CD14-positive monocyte (primary cell): ENCODE data around the gene FCRL3. TPM values are rescaled to one million over a fixed set of nuclear protein-coding genes. Genes with fewer than 3 reads are reported as not detected.
A peak's percentile ranks its signal among the peaks of the same experiment; 100 is the strongest.

ENCODE experiments used
- DNase-seq, 3 donors: peaks; one replicate each; pipeline ENCODE4 v3.0.0-alpha.2; 2011 to 2022
- H2AFZ ChIP-seq: 2 replicates; pipeline ENCODE4 v1.6.0; 2012; ENCODE audit warnings: mild to moderate bottlenecking, low read depth, low read length, inconsistent platforms; ENCODE audit not compliant: insufficient read depth, poor library complexity, severe bottlenecking
- H3K27ac ChIP-seq, 2 donors: 1 replicate in 1 of 2; 2 replicates in 1 of 2; pipeline ENCODE4 v1.5.1; 2012 to 2013; ENCODE audit warnings: low read length in 2 of 2, control low read depth in 1 of 2, inconsistent platforms in 1 of 2, low read depth in 1 of 2, mild to moderate bottlenecking in 1 of 2
- H3K27me3 ChIP-seq, 2 donors: one replicate each; pipeline versions ENCODE4 v1.6.0 to v1.6.1; 2011 to 2013; ENCODE audit warnings: low read length in 2 of 2; ENCODE audit not compliant: control insufficient read depth in 2 of 2, insufficient read depth in 2 of 2
- H3K36me3 ChIP-seq, 2 donors: replicated peaks in 1 of 2; 1 replicate in 1 of 2; 2 replicates in 1 of 2; pipeline versions ENCODE4 v1.5.1 to v1.6.1; 2012 to 2013; ENCODE audit warnings: low read length in 2 of 2, control low read depth in 1 of 2, inconsistent platforms in 1 of 2, mild to moderate bottlenecking in 1 of 2; ENCODE audit not compliant: insufficient read depth in 2 of 2, control insufficient read depth in 1 of 2
- H3K4me1 ChIP-seq, 2 donors: 1 replicate in 1 of 2; 2 replicates in 1 of 2; pipeline versions ENCODE4 v1.5.1 to v1.6.1; 2012 to 2013; ENCODE audit warnings: low read length in 2 of 2, control low read depth in 1 of 2, inconsistent platforms in 1 of 2, mild to moderate bottlenecking in 1 of 2, moderate library complexity in 1 of 2; ENCODE audit not compliant: insufficient read depth in 2 of 2, control insufficient read depth in 1 of 2
- H3K4me2 ChIP-seq: replicated peaks from 2 replicates; pipeline ENCODE3; 2012; ENCODE audit warnings: low read length, moderate library complexity, mild to moderate bottlenecking; ENCODE audit not compliant: poor library complexity, severe bottlenecking; ENCODE audit errors: extremely low read depth
- H3K4me3 ChIP-seq, 3 experiments: fragments of 200-600 bp in 1 of 3; sonication (generic) in 1 of 3; replicated peaks in 1 of 3; 1 replicate in 2 of 3; 2 replicates in 1 of 3; pipeline ENCODE4 v1.5.1; 2011 to 2013; ENCODE audit warnings: low read length in 3 of 3, mild to moderate bottlenecking in 3 of 3, control low read depth in 2 of 3, low read depth in 2 of 3, inconsistent platforms in 1 of 3, moderate library complexity in 1 of 3
- H3K79me2 ChIP-seq: 2 replicates; pipeline ENCODE4 v1.6.0; 2012; ENCODE audit warnings: mild to moderate bottlenecking, control low read depth, inconsistent platforms, low read length, moderate library complexity; ENCODE audit not compliant: insufficient read depth
- H3K9ac ChIP-seq: 2 replicates; pipeline ENCODE4 v1.6.0; 2017; ENCODE audit warnings: low read length, mild to moderate bottlenecking; ENCODE audit not compliant: insufficient read depth, poor library complexity, severe bottlenecking
- H3K9me3 ChIP-seq, 2 donors: replicated peaks in 1 of 2; 1 replicate in 1 of 2; 2 replicates in 1 of 2; pipeline versions ENCODE4 v1.5.1 to v1.6.1; 2012 to 2013; ENCODE audit warnings: low read length in 2 of 2, control low read depth in 1 of 2; ENCODE audit not compliant: control insufficient read depth in 1 of 2, insufficient read depth in 1 of 2
- H4K20me1 ChIP-seq: 2 replicates; pipeline ENCODE4 v1.6.0; 2012; ENCODE audit warnings: mild to moderate bottlenecking, low read length, control low read depth, moderate library complexity; ENCODE audit not compliant: insufficient read depth
- H3K27ac Mint-ChIP-seq, 7 donors: one replicate each; pipeline ENCODE4 v1.8.0; 2020; ENCODE audit warnings: mild to moderate bottlenecking in 7 of 7, mixed read lengths in 7 of 7, moderate library complexity in 6 of 7, inconsistent platforms in 2 of 7
- H3K27me3 Mint-ChIP-seq, 3 donors: one replicate each; pipeline ENCODE4 v1.8.0; 2021 to 2022; ENCODE audit warnings: low read depth in 3 of 3, mild to moderate bottlenecking in 3 of 3, mixed read lengths in 3 of 3, moderate library complexity in 3 of 3, inconsistent platforms in 1 of 3
- H3K36me3 Mint-ChIP-seq, 2 donors: one replicate each; pipeline ENCODE4 v1.8.0; 2020; ENCODE audit warnings: mixed read lengths in 2 of 2, inconsistent platforms in 1 of 2, mild to moderate bottlenecking in 1 of 2
- H3K4me1 Mint-ChIP-seq: one replicate; pipeline ENCODE4 v1.8.0; 2020; ENCODE audit warnings: mild to moderate bottlenecking, mixed read lengths
- H3K4me3 Mint-ChIP-seq, 2 donors: one replicate each; pipeline ENCODE4 v1.8.0; 2020; ENCODE audit warnings: mild to moderate bottlenecking in 2 of 2, mixed read lengths in 2 of 2, moderate library complexity in 1 of 2
- H3K9me3 Mint-ChIP-seq, 7 donors: one replicate each; pipeline ENCODE4 v1.8.0; 2020 to 2022; ENCODE audit warnings: mixed read lengths in 7 of 7, mild to moderate bottlenecking in 6 of 7, moderate library complexity in 6 of 7, inconsistent platforms in 2 of 7
- CTCF ChIP-seq: fragments of 200-600 bp; IDR thresholded peaks from one replicate; pipeline ENCODE4 v1.8.0; 2022; ENCODE audit warnings: antibody characterized with exemption, mild to moderate bottlenecking
- WGBS: methylation state at CpG from one replicate; pipeline ENCODE4 v1.1.5; 2013; ENCODE audit warnings: missing lambda C conversion rate; ENCODE audit not compliant: insufficient coverage; 5-methylcytosine and 5-hydroxymethylcytosine counted together
- intact Hi-C, 2 donors: fragments of 100-400 bp; cut with micrococcal nuclease; formaldehyde crosslinking; loops; one replicate each; pipeline versions ENCODE4 v1.15.0 to v1.15.1; 2023
- polyA plus RNA-seq, 3 donors: library from polyadenylated mRNA; depleted of rRNA in 1 of 3; unstranded in 2 of 3; stranded (reverse) in 1 of 3; fragments of 300-500 nt in 2 of 3; fragments of >200 nt in 1 of 3; fragmentation: Illumina TruSeq in 2 of 3; gene quantifications; 1 replicate in 2 of 3; 2 replicates in 1 of 3; pipeline ENCODE4 v1.2.3, GENCODE V29; 2012 to 2021

Gene FCRL3
- polyA plus RNA-seq, 3 donors = 0.09 to 0.42 (median 0.32) TPM

DNA sequence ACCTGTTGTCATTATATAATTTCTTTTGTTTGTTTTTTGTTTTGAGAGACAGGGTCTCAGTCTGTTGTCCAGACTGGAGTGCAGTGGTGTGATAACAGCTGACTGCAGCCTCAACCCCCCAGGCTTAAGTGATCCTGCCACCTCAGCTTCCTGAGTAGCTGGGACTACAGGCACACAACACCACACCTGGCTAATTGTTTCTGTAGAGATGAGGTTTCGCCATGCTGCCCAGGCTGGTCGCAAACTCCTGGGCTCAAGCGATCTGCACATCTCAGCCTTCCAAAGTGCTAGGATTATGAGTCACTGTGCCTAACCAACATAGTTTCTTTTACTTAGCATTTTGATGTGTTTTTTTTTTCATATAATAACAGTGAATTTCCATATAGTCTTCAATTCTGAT is 52.3 kb downstream of the FCRL3 start:
- Mint-ChIP-seq H3K36me3 (peaks cover 4 to 6% of the 10 kb centered on the region in 2 donors), H3K9me3 (peaks cover 0 to 2% (median 0%) of the 10 kb centered on the region in 7 donors), H3K27ac (no peak overlapping the region), H3K27me3 (peaks cover 5 to 15% (median 7%) of the 10 kb centered on the region in 3 donors), H3K4me1 (peaks cover 50% of the 10 kb centered on the region), H3K4me3 (no peak overlapping the region)
- Histone ChIP-seq H3K36me3 (no peaks in the 10 kb centered on the region), H3K9ac (no peak overlapping the region), H2AFZ (no peak overlapping the region), H3K4me3 (no peak overlapping the region), H4K20me1 (no peaks in the 10 kb centered on the region), H3K27ac (no peak overlapping the region), H3K4me2 (no peak overlapping the region), H3K9me3 (no peaks in the 10 kb centered on the region), H3K79me2 (no peaks in the 10 kb centered on the region), H3K4me1 (peaks cover 39 to 62% of the 10 kb centered on the region in 2 donors), H3K27me3 (peaks cover 9 to 10% of the 10 kb centered on the region in 2 donors)
- DNase-seq = no peak
- WGBS = no CpG with 5 or more reads among the region's 3 CpGs
- no peak for TF ChIP-seq CTCF
- intact Hi-C loops = no loop called here

DNA sequence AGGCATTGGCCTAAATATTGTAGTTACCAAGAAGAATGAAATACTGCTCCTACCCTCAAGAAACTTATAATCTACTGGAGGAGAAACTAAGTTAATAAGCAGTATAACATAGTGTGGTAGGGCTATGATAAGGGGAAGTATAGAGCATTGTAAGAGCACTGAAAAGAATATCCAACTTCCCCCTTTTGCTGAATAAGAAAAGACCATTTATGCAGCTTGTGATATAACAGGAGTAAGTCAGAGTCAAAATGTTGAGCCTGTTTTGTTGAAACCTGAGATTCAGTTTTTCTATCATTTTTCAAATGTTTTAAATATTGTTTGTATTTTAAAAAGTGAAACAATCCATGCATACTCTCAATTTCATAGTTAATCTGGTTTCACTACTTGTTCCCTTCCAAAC is 54.4 kb downstream of the FCRL3 start:
- Mint-ChIP-seq H3K4me1 (peaks cover 29% of the 10 kb centered on the region), H3K27ac (no peak overlapping the region), H3K9me3 (peaks cover 0 to 2% (median 0%) of the 10 kb centered on the region in 7 donors), H3K27me3 (peaks cover 5 to 15% (median 10%) of the 10 kb centered on the region in 3 donors), H3K36me3 (peaks cover 4 to 6% of the 10 kb centered on the region in 2 donors), H3K4me3 (no peak overlapping the region)
- H3K4me1 ChIP-seq = peaks cover 18 to 40% of the 10 kb centered on the region in 2 donors
- H3K36me3 ChIP-seq = no peaks in the 10 kb centered on the region
- peaks cover 16 to 17% of the 10 kb centered on the region in 2 donors for H3K27me3 ChIP-seq
- no peaks in the 10 kb centered on the region for H3K9me3 ChIP-seq
- H3K27ac ChIP-seq = no peak overlapping the region
- no peak overlapping the region for H3K4me2 ChIP-seq
- no peak for TF ChIP-seq CTCF
- H4K20me1 ChIP-seq = no peaks in the 10 kb centered on the region
- no peak overlapping the region for H2AFZ ChIP-seq
- DNase-seq = peak in 2 of 3 donors; percentile 25 to 53
- no peak overlapping the region for H3K9ac ChIP-seq
- no peak overlapping the region for H3K4me3 ChIP-seq
- no peaks in the 10 kb centered on the region for H3K79me2 ChIP-seq
- intact Hi-C loops = no loop called here
